Activated CD4-positive, alpha-beta T cell treated with anti-CD3 and anti-CD28 coated beads, Interleukin-2, Interleukin-4, amounts not matched to agents 100 ng/mL and 50 ng/mL, durations not matched to agents 16 hours and 8 hours (primary cell): ENCODE data around the gene DSG3.
A peak's percentile ranks its signal among the peaks of the same experiment; 100 is the strongest.

Experiments
- DNase-seq: peaks from one replicate; pipeline ENCODE4 v3.0.0-alpha.2; 2020; ENCODE audit warnings: low spot score

DSG3 gene

GRCh38 chr18:31432316-31432715, 15.2 kb upstream of the DSG3 start:
- DNase-seq: no peak

GRCh38 chr18:31436825-31437224, 10.7 kb upstream of the DSG3 start:
- DNase-seq: no peak

- no peak for DNase-seq
These were observed 9.1 kb upstream of the DSG3 start for GRCh38 chr18:31438402-31438801.

- DNase-seq: no peak
These were observed 7.7 kb upstream of the DSG3 start for GRCh38 chr18:31439807-31440325.

- no peak for DNase-seq
These were observed 6.8 kb upstream of the DSG3 start for GRCh38 chr18:31440787-31441186.

GRCh38 chr18:31441493-31441892, 6.0 kb upstream of the DSG3 start:
- no peak for DNase-seq

GRCh38 chr18:31444142-31444541, 3.4 kb upstream of the DSG3 start:
- DNase-seq: no peak

- no peak for DNase-seq
These were observed 1.6 kb upstream of the DSG3 start for GRCh38 chr18:31445908-31446307.

- DNase-seq: no peak
These were observed 687 bp upstream of the DSG3 start for GRCh38 chr18:31446854-31447253.

- no peak for DNase-seq
These were observed 2.9 kb downstream of the DSG3 start for GRCh38 chr18:31450409-31450808.

- no peak for DNase-seq
These were observed 4.1 kb downstream of the DSG3 start for GRCh38 chr18:31451625-31452024.

GRCh38 chr18:31454066-31454708, 6.6 kb downstream of the DSG3 start:
- no peak for DNase-seq

- no peak for DNase-seq
These were observed 22.1 kb downstream of the DSG3 start for GRCh38 chr18:31469629-31470028.

- no peak for DNase-seq
These were observed 31.1 kb downstream of the DSG3 start for GRCh38 chr18:31478688-31479087.

GRCh38 chr18:31482051-31482450, 34.5 kb downstream of the DSG3 start:
- no peak for DNase-seq

GRCh38 chr18:31483396-31483795, 35.9 kb downstream of the DSG3 start:
- DNase-seq: no peak

- no peak for DNase-seq
These were observed 36.9 kb downstream of the DSG3 start for GRCh38 chr18:31484461-31484860.

GRCh38 chr18:31486165-31486564, 38.6 kb downstream of the DSG3 start:
- DNase-seq: no peak

- no peak for DNase-seq
These were observed 39.9 kb downstream of the DSG3 start for GRCh38 chr18:31487246-31488015.

- no peak for DNase-seq
These were observed 41.8 kb downstream of the DSG3 start for GRCh38 chr18:31489311-31489710.

- peak; percentile 20 for DNase-seq
These were observed 42.8 kb downstream of the DSG3 start for GRCh38 chr18:31490387-31490786.

GRCh38 chr18:31490833-31491232, 43.3 kb downstream of the DSG3 start:
- no peak for DNase-seq

GRCh38 chr18:31491586-31491985, 44.0 kb downstream of the DSG3 start:
- no peak for DNase-seq

- DNase-seq: no peak
These were observed 45.1 kb downstream of the DSG3 start for GRCh38 chr18:31492671-31493070.
